HAP-1 (cell line): ENCODE results near the gene IFITM5.

Experiments
- DNase-seq, 2 experiments: peaks; one replicate each; pipeline ENCODE4 v3.0.0-alpha.2; 2016 to 2020; ENCODE audit warnings: low spot score in 2 of 2
- H3K27me3 ChIP-seq: fragments of 250-450 bp; sonication (Bioruptor Pico); 2 replicates; pipeline ENCODE4 v1.5.1; 2020; ENCODE audit warnings: low read depth, mild to moderate bottlenecking, moderate library complexity
- H3K36me3 ChIP-seq: fragments of 250-450 bp; sonication (Bioruptor Pico); replicated peaks from 2 replicates; pipeline ENCODE4 v1.5.1; 2020; ENCODE audit warnings: mild to moderate bottlenecking
- H3K4me1 ChIP-seq: fragments of 250-450 bp; sonication (Bioruptor Pico); 2 replicates; pipeline ENCODE4 v1.5.1; 2020; ENCODE audit warnings: mild to moderate bottlenecking
- H3K4me3 ChIP-seq: fragments of 250-450 bp; sonication (Bioruptor Pico); 2 replicates; pipeline ENCODE4 v1.5.1; 2020; ENCODE audit warnings: mild to moderate bottlenecking, moderate library complexity
- H3K9me3 ChIP-seq: fragments of 250-450 bp; sonication (Bioruptor Pico); 2 replicates; pipeline ENCODE4 v1.5.1; 2020; ENCODE audit warnings: mild to moderate bottlenecking, moderate library complexity
- in situ Hi-C: fragments of 300-500 bp; cut with MboI; formaldehyde crosslinking; loops from 3 replicates; pipeline ENCODE4 v1.14.3; 2020; ENCODE audit warnings: low sequenced_read_pairs, inconsistent platforms, mixed read lengths

IFITM5 gene

GRCh38 chr11:283405-284104 lies 15.8 kb downstream of the IFITM5 start:
- Histone ChIP-seq H3K4me1 (peaks cover 7% of the 10 kb centered on the region; the same call in 1 of the 2 replicates), H3K27me3 (peaks cover 37% of the 10 kb centered on the region), H3K9me3 (no peaks in the 10 kb centered on the region), H3K4me3 (no peak overlapping the region), H3K36me3 (no peaks in the 10 kb centered on the region)
- peak in 1 of 2 experiments; percentile 6 for DNase-seq
- in situ Hi-C loops: no loop called here

GRCh38 chr11:282630-283360 lies 16.5 kb downstream of the IFITM5 start:
- Histone ChIP-seq H3K9me3 (no peaks in the 10 kb centered on the region), H3K27me3 (peaks cover 37% of the 10 kb centered on the region), H3K36me3 (no peaks in the 10 kb centered on the region), H3K4me1 (peaks cover under 1% of the 10 kb centered on the region; the same call in 1 of the 2 replicates), H3K4me3 (no peak overlapping the region)
- DNase-seq: peak in 1 of 2 experiments; percentile 6
- in situ Hi-C loops: no loop called here

GRCh38 chr11:282171-282570 lies 17.2 kb downstream of the IFITM5 start:
- Histone ChIP-seq H3K36me3 (no peaks in the 10 kb centered on the region), H3K4me3 (no peak overlapping the region), H3K27me3 (peaks cover 37% of the 10 kb centered on the region), H3K9me3 (no peaks in the 10 kb centered on the region), H3K4me1 (no peaks in the 10 kb centered on the region)
- in situ Hi-C loops: no loop called here
- DNase-seq: peak in 1 of 2 experiments; percentile 5

GRCh38 chr11:281486-282161 lies 17.7 kb downstream of the IFITM5 start:
- DNase-seq: peak in 1 of 2 experiments; percentile 6
- Histone ChIP-seq H3K4me1 (no peaks in the 10 kb centered on the region), H3K36me3 (no peaks in the 10 kb centered on the region), H3K9me3 (no peaks in the 10 kb centered on the region; the same call in 1 of the 2 replicates), H3K4me3 (no peak overlapping the region), H3K27me3 (peaks cover 37% of the 10 kb centered on the region)
- in situ Hi-C loops: no loop called here

GRCh38 chr11:280706-281485 lies 18.4 kb downstream of the IFITM5 start:
- no peak for DNase-seq
- Histone ChIP-seq H3K4me1 (no peaks in the 10 kb centered on the region), H3K4me3 (no peak overlapping the region), H3K27me3 (peaks cover 37% of the 10 kb centered on the region), H3K9me3 (peaks cover 5% of the 10 kb centered on the region; the same call in 1 of the 2 replicates), H3K36me3 (no peaks in the 10 kb centered on the region)
- in situ Hi-C loops: no loop called here

- no peak overlapping the region for H3K4me3 ChIP-seq
Measured at GRCh38 chr11:279966-280705, 19.2 kb downstream of the IFITM5 start.

GRCh38 chr11:279040-279965 lies 20.0 kb downstream of the IFITM5 start:
- Histone ChIP-seq H3K4me1 (no peaks in the 10 kb centered on the region), H3K9me3 (peaks cover 5% of the 10 kb centered on the region; the same call in 1 of the 2 replicates), H3K4me3 (no peak overlapping the region), H3K36me3 (no peaks in the 10 kb centered on the region), H3K27me3 (peaks cover 37% of the 10 kb centered on the region)
- no peak for DNase-seq
- in situ Hi-C loops: no loop called here

More at GRCh38 chr11:279966-280705, 19.2 kb downstream of the IFITM5 start:
- in situ Hi-C loops: no loop called here
- Histone ChIP-seq H3K9me3 (peaks cover 5% of the 10 kb centered on the region; the same call in 1 of the 2 replicates), H3K36me3 (no peaks in the 10 kb centered on the region), H3K4me1 (no peaks in the 10 kb centered on the region), H3K27me3 (peaks cover 37% of the 10 kb centered on the region)
- no peak for DNase-seq

GRCh38 chr11:278001-278951 lies 21.1 kb downstream of the IFITM5 start, which contains the start of gene NLRP6:
Gene NLRP6, plus strand, starts transcription at chr11:278407. Its CDS starts 163 bp downstream, at chr11:278570.
- DNase-seq: no peak
- in situ Hi-C loops: no loop called here
- Histone ChIP-seq H3K36me3 (no peaks in the 10 kb centered on the region), H3K4me3 (no peak within 1 kb of the TSS), H3K27me3 (peaks cover 37% of the 10 kb centered on the region), H3K4me1 (no peaks in the 10 kb centered on the region), H3K9me3 (peaks cover 5% of the 10 kb centered on the region; the same call in 1 of the 2 replicates)

GRCh38 chr11:276219-276618 lies 23.1 kb downstream of the IFITM5 start:
- Histone ChIP-seq H3K36me3 (no peaks in the 10 kb centered on the region), H3K4me1 (no peaks in the 10 kb centered on the region), H3K9me3 (peaks cover 5% of the 10 kb centered on the region; the same call in 1 of the 2 replicates), H3K27me3 (peaks cover 18% of the 10 kb centered on the region), H3K4me3 (no peak overlapping the region)
- DNase-seq: no peak
- in situ Hi-C loops: no loop called here

GRCh38 chr11:272931-273198 lies 26.5 kb downstream of the IFITM5 start:
- H3K36me3 ChIP-seq: no peaks in the 10 kb centered on the region
- no peaks in the 10 kb centered on the region for H3K27me3 ChIP-seq
- H3K9me3 ChIP-seq: peaks cover 5% of the 10 kb centered on the region; the same call in 1 of the 2 replicates
- in situ Hi-C loops: no loop called here
- H3K4me3 ChIP-seq: no peak overlapping the region
- peaks cover 13% of the 10 kb centered on the region for H3K4me1 ChIP-seq
- DNase-seq: no peak

GRCh38 chr11:272195-272930 lies 27.0 kb downstream of the IFITM5 start:
- no peak overlapping the region for H3K4me3 ChIP-seq
- H3K4me1 ChIP-seq: peaks cover 16% of the 10 kb centered on the region
- in situ Hi-C loops: no loop called here
- H3K27me3 ChIP-seq: no peaks in the 10 kb centered on the region
- H3K36me3 ChIP-seq: no peaks in the 10 kb centered on the region
- peaks cover 5% of the 10 kb centered on the region; the same call in 1 of the 2 replicates for H3K9me3 ChIP-seq
- no peak for DNase-seq
